HUDEP-2 (cell line): ENCODE data around the gene LATS1.
"Not testable (repeated sequence)": the region's sequence is repeated elsewhere in the genome, so short reads cannot be mapped to it uniquely, and the experiment has no call there.

ENCODE experiments used
- DNase-seq, 76 experiments: peaks; one replicate each; lab custom pipeline; 2025; ENCODE audit not compliant: unreplicated experiment in 76 of 76; lab: John Stamatoyannopoulos, UW

LATS1 gene

DNA sequence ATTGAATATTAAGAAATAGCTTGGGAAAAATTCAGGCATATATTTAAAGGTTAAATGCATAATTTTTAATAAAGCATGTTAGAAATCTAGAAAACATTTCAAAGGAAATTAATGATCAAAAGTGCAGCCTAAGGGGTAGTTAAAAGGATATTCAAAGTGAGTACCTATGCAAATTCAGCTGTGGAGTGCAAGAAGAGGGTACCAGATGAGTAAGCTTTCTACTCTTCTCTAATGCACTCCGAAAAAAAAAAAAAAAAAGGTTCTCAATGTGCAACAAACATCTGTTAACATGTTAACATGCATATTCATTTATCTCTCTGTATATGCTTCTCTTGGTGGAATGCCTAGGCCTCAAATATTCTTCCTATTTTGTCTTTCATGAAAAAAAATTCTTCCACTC is 37.4 kb downstream of the LATS1 start:
- DNase-seq: no peak

DNA sequence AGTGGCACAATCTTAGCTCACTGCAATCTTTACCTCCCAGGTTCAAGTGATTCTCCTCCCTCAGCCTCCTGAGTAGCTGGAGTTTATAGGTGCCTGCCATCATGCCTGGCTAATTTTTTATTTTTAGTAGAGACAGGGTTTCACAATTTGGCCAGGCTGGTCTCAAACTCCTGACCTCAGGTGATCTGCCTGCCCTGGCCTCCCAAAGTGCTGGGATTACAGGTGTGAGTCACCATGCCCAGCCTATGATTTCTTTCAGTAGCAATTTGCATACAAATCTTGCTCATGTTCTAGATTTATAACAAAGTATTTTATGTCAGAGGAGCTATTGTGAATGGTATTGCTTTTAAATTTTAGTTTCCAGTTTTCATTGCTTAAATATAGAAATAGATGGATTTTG is 45.6 kb downstream of the LATS1 start:
- not testable (repeated sequence) for DNase-seq

DNA sequence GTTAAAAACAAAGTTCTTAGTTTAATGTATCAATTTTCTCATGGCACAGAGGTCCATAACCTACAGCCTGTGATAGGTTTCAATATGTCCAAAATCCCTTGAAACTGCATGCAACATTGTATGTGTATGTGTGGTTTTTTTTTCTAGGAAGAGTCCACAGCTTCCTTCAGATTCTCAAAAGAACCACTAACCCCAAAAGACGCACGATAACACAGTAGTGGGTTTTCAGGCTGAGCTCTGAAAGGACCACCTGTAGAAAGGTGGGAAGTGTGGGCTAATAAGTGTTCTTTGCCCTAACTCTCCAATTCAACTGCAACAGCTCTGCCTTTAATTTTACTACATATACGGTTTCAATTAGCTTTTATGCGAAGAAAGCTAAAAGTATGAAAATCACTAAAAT is 57.9 kb downstream of the LATS1 start:
- no peak for DNase-seq

DNA sequence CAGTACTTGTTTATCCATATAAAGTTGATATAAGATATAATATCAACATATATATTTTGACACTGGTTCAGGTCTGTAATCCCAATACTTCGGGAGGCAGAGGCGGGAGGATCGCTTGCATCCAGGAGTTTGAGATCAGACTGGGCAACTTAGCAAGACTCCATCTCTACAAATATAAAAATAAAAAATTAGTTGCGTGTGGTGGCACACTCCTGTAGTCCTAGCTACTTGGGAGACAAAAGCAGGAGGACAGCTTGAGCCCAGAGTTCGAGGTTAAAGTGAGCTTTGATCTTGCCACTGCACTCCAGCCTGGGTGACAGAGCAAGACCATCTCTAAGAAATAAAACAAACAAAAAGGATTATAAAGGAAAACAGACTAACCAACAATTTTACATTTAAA is 60.5 kb downstream of the LATS1 start:
- DNase-seq: no peak

DNA sequence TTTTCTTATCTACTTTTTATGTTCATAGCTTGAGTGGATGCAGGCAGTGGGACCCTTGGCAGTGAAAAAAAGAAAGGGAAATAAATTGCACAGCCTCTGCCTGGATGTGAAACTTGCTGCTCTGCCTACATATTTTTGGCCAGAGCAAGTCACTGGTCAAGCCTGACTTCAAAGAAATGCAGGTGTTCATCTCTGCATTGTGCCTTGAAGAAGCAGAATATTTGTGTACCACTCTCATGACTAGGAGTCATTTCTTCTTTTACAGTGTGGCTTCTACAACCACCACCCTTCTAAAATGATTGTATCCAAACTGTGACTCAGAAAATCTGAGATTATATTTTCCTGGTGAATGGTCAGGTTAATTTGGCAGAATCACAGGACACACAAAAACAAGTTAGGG is 66.8 kb downstream of the LATS1 start:
- DNase-seq: no peak

DNA sequence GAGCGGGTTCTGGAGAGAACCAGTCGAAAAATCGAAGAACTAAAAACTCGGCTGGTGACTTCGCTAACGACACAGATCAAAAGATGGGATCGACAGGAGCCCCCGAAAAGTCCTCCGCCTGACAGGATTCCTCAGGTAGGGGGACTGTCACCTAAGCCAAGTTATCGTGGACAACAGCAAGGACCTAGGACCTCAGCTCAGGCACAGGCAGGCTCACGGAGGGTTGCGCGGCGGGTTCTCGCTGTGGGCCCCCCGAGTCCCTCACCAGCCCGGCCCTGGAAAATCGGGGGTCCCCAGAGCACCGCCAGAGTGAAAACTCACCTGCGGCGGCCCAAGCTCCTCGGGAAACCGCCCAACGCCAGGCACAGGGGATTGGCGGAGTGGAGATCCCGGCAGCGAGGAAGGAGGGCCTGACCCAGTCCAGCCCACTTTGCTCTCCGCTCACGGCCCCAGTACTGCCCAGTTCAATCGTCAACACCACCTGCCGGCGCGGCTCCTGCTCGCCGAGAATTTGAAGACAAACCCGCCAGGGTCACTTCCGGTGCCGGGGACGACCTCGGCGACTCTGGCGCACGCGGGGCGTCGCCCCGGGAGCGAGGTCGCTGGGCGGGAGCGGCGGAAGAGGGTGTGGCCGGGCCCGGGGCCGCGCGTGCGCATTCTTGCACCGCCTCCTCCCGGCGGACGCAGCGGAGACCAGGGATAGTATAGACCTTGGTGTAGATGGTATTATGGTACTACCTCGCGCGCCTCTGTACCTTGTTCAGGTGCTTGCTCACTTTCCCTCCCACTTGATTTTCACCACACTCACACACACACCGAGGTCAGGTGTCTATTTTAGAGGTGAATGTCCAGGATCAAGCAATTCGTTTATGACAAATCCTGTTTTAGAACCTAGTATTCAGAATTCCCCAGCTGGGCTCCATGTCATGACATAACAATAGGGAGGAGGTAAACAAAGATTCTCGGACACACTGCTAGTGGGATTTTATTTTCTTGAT is 69.5 kb downstream of the LATS1 start, which contains the start of gene KATNA1:
Gene KATNA1 (minus strand): TSS at position 567 of the 998 bp plus-strand sequence. CDS start 10,167 bp downstream, outside the sequence.
- DNase-seq: peak; percentile 45 to 98 (median 95)

DNA sequence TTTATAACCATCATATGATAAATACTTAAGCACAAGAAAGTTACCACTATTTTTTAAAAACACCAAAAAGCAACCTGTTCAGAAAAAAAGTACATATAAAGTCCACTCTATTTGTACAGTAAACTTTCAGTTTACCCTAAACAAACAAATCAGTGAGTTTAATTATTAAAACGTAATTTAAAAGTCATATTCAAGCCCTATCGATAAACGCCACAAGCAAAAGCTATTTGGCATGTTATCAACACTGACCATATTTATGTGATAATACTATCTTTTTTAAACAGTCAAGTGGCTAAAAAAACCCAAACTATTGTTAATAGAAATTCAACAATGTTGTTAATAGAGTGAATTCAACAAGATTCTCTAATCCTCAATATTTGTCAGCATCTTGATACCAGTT is 71.3 kb downstream of the LATS1 start:
- peak in 17 of 76 experiments; percentile 6 to 52 (median 27) for DNase-seq

DNA sequence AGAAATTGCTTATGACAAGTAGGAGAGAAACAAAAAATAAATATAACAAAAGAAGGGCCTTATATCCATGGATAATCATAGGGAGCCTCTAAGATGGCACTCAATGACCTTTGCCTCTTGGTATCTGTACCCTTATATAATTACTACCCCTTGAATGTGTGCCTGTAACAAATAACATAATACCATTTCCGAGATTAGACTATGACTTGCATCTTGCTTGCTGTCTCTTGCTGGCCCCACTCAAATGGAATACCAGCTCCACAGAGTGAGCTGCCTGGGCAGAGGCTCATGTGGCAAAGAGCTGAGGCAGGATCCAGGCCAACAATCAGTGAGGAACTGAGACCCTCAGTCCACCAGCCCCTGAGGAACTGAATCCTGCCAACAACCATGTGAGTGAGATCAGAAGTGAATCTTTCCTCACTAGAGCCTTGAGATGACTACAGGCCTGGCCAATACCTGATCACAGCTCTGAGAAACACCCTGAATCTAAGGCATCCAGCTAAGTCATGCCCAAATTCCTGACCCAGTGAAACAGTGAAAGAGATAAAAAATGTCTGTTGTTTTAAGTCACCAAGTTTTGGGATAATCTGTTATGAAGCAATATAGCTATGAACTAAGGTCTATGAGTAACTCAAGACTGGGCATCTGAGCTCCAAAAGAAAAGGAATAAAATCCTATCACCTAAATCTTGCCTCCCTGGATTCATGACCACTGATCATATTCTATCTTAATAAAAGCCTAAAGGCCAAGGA is 74.9 kb downstream of the LATS1 start:
- DNase-seq: peak in 1 of 76 experiments; percentile 4

DNA sequence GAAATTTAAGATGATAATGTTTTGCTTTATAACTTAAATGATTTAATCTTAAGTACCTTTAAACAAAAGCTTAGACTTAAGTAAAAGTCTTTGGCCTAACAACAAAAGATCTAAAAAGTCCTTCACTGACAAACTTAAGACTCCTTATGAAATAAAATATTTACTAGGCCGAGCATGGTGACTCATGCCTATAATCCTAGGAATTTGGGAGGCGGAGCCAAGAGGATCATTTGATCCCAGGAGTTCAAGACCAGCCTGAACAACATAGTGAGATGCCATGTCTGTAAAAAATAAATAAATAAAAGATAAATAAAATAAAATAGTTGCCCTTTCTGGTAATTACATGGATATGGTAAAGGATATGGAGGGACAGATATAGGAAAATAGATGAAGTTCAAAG is 81.8 kb downstream of the LATS1 start:
- no peak for DNase-seq

DNA sequence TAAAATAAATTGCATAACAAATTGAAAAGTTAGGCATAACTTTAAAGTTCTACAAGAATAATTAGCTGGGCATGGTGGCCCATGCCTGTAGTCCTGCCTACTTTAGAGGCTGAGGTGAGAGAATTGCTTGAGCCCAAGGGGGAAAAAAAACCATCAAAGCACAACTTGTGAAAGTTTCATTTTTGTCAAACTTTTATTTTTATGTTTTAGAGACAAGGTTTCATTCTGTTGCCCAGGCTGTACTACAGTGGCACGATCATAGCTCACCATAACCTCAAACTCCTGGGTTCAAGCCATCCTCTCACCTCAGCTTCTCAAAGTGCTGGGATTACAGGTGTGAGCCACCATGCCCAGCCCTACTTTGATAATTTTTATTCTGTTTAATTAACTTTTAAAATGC is 83.6 kb downstream of the LATS1 start:
- DNase-seq: no peak

DNA sequence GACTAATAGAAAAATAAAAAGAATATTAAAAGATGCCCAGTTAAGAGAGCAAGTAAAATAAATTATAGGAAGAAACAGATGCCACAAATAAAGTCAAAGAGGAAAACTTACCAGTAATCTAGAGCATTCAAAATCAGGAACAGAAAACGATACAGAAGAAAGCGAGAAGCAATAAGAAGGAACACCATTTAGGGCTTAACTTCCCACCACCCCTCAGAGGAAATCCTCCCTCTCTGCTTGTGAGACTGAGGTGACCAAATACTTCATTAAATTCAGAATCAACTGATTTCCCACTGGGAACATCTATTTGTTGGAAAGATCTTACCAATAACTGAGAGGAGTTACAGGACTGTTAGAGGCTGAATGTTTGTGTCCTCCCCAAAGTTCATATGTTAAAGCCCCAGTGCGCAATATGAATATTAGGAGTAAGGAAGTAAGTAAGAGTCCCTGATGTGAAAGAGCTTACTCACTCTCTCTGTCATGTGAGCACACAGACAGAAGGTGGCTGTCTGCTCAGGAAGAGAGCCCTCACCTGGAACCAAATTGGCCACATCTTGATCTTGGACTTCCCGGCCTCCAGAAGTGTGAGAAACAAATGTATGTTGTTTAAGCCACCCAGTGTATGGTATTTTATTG is 88.9 kb downstream of the LATS1 start:
- DNase-seq: no peak

DNA sequence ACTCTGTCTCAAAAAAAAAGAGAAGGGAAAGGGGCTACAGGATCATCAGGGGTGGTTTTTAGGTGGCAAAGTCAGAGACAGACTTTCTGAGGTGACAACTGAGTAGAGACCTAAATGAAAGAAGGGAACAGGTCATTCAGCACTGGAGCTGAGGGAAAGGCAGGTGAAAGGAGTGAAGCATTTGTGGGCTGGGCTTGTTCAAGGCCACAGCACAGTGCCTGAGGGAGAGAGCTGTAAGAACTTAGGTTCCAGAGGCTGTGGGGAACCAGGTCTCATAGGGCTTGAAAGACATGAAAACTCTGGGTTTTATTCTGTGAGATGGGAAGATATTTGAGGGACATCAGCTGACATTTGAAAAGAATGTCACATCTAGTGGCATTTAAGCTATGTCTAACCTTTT is 90.2 kb downstream of the LATS1 start:
- DNase-seq: no peak

DNA sequence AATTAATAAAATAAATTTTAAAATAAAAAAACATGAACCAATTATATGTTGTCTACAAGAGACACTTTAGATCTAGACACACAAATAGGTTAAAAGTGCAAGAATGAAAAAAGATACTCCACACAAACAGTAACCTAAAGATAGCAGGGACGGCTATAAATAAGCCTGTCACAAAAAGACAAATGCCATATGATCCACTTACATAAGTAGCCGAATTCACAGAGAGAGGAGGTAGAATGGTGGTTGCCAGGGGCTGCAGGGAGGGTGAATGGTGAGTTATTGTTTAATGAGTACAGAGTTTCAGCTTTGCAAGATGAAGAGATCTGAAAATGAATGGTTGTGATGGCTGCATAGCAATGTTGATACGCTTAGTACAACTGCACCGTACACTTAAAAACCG is 102.1 kb downstream of the LATS1 start:
- no peak for DNase-seq

DNA sequence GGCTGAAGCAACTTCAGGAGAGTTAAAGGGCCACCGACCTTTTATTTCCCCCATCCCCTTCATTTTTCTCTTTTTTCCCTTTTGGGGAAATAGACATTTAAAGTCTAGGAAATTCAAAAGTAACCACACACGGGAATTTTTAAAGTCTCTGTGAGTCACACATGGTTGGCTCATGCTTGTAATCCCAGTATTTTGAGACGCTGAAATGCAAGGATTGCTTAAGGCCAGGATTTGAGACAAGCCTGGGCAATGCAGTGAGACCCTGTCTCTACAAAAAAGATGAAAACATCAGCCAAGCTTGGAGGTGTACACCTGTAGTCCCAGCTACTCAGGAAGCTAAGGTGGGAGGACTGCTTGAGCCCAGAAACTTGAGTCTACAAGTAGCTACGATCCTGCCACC is 103.6 kb downstream of the LATS1 start:
- DNase-seq: no peak

DNA sequence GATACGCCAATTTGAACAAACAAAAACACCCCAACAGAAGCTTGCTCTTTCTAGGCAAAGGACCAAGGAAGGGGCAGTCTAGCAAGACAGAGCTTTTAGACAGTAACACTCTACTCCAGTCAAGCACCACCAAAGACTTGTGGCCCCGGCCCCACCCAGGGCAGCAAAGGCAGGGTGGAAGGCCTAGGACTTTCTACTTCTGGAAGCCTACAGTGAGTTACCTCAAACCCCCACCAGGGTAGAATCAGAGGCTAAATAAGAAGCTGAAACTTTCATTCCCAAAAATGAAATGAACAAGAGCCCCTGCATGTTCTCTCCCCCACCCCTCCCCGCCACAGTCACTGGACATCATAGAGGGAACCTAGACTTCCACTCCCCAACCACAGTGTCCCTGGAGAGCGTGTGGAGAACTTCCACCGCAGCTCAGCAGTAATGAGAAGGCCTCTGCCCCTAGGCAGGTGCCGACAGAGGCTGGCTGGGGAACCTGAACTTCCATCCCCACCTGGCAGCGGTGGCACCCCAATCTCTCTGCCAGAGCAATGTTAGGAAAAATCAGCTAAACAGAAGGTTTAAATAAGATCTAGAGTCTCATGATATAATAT is 109.4 kb downstream of the LATS1 start:
- no peak for DNase-seq
